Endometrial microvascular endothelial cells (primary cell): ENCODE measurements around the gene SULT1A3. TPM values are rescaled to one million over a fixed set of nuclear protein-coding genes. Genes with fewer than 3 reads are reported as not detected.
"Not testable (repeated sequence)": the region's sequence is repeated elsewhere in the genome, so short reads cannot be mapped to it uniquely, and the experiment has no call there.

Experiments used
- in situ Hi-C: cut with HindIII; loops from 2 replicates; pipeline ENCODE4 v1.10.0; 2017; ENCODE audit warnings: low sequenced_read_pairs, low pct_unique_long_range_greater_than_20kb; ENCODE audit errors: inconsistent ontology term
- total RNA-seq: library from RNA; depleted of rRNA; stranded (reverse); fragments of >200 nt; gene quantifications from one replicate; pipeline ENCODE4 v1.2.3, GENCODE V29; 2015; ENCODE audit errors: inconsistent ontology term

SULT1A3 gene
- total RNA-seq, 1 donor from 2014 or later: 25.2 TPM

GRCh38 chr16:30185683-30186421 lies 13.2 kb upstream of the SULT1A3 start:
- in situ Hi-C loops: no loop called here

DNA sequence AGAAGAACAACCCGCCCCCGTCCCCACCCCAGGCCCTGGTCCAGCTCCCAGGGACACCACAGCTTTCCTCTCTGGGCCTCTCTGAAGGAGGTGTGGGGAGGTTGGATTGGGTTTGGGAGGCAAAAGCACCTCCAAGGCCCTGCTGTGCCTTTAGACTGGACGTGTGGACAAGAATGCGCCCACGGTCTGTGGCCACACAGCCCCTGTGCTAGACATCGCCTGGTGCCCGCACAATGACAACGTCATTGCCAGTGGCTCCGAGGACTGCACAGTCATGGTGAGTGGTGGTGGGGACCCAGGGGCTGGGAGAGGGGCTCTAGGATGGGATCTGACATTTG lies 12.6 kb upstream of the SULT1A3 start:
- in situ Hi-C loops: no loop called here

- in situ Hi-C loops: no loop called here
These were observed 12.1 kb upstream of the SULT1A3 start for GRCh38 chr16:30186782-30187555.

- in situ Hi-C loops: no loop called here
These were observed 11.5 kb upstream of the SULT1A3 start for GRCh38 chr16:30187556-30187865.

- in situ Hi-C loops: no loop called here
These were observed 11.0 kb upstream of the SULT1A3 start for GRCh38 chr16:30187971-30188561.

DNA sequence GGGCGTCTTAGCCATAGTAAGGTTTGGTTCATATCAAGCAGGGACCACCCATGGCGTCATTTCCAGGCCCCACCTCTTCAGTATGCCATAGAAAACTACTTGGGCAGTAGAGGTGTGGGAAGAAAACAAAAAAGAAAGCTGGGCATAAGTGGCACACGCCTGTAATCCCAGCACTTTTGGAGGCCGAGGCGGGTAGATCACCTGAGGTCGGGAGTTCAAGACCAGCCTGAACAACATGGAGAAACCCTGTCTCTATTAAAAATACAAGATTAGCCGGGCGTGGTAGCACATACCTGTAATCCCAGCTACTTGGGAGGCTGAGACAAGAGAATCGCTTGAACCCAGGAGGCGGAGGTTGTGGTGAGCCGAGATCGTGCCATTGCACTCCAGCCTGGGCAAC lies 7.9 kb upstream of the SULT1A3 start:
- in situ Hi-C loops: not testable (repeated sequence)

GRCh38 chr16:30193098-30193497 lies 6.0 kb upstream of the SULT1A3 start:
- in situ Hi-C loops: not testable (repeated sequence)

- in situ Hi-C loops: not testable (repeated sequence)
These were observed 5.4 kb upstream of the SULT1A3 start, which contains the start of the genes BOLA2B and SLX1A for GRCh38 chr16:30193615-30194014. BOLA2B (minus strand) TSS chr16:30193666; CDS start chr16:30193595, 71 bp downstream. SLX1A (plus strand) TSS chr16:30193875; CDS start chr16:30194085, 210 bp downstream.

DNA sequence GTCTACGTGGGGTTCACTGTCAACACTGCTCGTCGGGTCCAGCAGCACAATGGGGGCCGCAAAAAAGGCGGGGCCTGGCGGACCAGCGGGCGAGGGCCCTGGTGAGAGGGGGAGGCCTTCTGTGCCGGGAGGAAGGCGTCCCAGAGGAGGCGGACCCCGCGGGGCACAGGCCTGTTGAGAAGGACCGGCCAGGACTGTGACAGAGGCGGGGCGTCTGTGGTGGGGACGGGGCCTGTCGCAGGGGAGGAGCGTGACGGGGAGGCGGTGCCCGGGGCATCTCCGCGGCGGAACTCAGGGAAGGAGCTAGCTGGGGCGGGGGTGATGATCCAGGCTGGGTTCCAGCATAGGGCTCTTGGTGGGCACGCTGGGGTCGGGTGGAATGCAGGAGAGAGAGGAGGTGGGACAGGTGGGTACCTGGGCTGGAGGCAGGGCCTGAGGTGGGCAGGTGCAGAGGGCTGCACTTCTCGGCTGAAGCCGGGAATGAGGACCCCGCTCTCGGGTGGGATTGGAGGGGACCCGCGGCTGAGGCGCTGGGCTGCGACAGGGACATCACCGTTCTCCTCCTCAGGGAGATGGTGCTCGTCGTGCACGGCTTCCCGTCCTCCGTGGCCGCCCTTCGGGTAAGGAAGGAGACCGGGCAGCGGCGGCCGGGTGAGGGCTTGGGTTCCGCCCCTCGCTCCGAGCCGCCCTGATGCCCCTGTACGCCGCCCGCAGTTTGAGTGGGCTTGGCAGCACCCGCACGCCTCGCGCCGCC lies 4.7 kb upstream of the SULT1A3 start:
- in situ Hi-C loops: not testable (repeated sequence)

GRCh38 chr16:30197001-30197400 lies 2.1 kb upstream of the SULT1A3 start:
- in situ Hi-C loops: not testable (repeated sequence)

- in situ Hi-C loops: not testable (repeated sequence)
These were observed 721 bp downstream of the SULT1A3 start for GRCh38 chr16:30199608-30200343.

GRCh38 chr16:30205541-30206236 lies 6.6 kb downstream of the SULT1A3 start:
- in situ Hi-C loops: not testable (repeated sequence)

DNA sequence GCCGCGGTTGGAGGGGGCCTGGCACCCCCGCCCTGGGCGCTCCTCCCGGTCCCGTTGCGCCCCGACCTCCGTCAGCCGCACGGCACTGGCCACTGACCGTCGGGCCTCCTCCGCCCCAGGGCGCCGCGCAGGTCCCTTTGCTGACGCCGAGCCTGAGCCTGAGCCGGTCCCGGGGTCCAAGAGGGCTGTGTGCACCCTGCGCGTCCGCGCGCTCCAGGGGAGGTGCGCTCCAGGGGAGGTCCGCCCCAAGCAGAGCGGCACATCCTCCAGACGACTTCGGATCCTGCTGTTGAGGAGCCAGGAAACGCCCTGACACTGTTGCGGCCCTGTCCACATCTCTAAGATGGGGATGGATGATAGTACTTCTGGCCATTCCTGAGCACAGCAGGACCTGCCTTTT lies 7.2 kb downstream of the SULT1A3 start:
- in situ Hi-C loops: not testable (repeated sequence)

DNA sequence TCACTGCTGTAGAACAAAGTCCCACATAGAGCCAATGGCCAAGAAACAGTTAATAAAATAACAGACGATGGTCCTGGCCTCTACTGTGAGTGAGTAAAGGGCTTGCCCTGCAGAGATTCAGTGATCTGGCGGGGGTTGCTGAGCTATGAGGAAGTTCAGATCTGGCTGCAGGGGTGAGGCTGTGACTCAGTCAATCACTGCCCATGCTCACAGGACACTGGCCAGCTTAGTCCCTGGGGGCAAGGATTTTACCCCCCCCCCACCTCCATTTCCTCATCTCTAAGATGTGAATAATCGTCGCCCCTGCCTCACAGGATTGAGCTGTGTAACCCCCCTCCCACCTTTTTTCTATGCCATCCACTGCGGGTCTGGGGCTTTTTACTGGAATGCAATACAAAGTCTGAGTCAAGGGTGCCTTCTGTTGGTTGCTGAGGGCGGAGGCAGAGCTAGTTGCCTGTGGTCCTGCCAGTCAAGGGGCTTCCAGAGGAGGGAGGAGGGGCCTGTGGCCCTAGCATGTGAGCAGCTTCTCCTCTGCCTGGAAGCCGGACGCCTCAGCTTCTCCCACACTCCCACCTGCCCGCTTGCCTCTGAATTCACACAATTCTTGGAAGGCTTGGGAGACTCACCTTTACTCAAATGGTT lies 8.1 kb downstream of the SULT1A3 start:
- in situ Hi-C loops: not testable (repeated sequence)

DNA sequence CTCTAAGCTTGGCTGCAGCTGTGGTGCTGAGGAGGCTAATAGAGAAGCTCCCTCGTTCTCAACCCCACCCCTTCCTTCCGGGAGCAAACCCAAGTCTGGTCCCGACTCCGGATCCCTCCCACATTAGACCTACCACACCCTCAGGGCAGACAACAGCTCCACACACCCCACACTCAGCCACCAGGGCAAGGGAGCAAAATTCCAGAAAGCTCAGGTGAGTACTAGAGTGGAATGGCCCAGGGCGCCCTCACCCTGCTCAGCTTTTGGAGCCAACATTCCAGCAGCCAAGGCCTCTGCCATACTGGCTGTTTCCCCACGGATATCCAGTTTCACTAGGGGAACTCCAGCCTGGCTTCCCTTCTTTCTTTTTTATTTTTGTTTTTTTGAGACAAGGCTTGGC lies 10.0 kb downstream of the SULT1A3 start:
- in situ Hi-C loops: not testable (repeated sequence)

DNA sequence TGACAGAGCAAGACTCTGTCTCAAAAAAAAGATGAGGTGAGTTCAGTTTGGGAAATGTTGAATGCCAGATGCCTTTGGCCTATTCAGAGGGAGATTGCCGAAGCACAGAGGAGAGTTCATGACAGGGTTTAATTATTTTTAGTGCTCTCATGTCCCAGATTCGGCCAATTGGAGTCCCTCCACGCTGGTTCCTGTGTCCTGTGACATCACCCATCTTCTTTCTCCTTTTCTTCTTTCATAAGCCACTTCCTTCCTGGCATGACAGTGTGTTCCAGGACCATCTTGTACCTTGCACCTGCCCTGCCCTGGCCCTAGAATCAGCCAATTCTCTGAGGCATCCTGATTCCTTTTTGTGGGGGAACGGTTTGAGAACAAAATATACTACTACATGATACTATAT lies 12.4 kb downstream of the SULT1A3 start:
- in situ Hi-C loops: not testable (repeated sequence)

DNA sequence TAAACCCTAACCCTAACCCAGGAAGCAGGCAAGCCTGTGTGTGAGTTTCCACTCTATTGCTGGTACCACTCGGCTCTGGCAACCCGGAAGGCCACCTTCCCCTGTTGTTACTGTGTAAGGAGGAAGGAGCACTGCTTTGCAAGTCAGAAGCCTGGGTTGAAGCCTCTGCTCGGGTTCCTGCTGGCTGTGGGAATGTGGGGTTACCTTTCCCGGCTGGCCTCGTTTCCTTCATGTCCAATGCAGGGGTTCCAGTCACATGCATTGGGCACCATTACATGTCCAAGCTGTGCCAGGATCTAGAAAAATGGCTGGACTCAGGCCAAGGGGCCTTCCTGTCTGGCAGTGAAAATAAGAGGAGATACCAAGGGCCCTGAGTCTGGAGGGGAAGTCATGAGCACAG lies 18.0 kb downstream of the SULT1A3 start:
- in situ Hi-C loops: not testable (repeated sequence)

DNA sequence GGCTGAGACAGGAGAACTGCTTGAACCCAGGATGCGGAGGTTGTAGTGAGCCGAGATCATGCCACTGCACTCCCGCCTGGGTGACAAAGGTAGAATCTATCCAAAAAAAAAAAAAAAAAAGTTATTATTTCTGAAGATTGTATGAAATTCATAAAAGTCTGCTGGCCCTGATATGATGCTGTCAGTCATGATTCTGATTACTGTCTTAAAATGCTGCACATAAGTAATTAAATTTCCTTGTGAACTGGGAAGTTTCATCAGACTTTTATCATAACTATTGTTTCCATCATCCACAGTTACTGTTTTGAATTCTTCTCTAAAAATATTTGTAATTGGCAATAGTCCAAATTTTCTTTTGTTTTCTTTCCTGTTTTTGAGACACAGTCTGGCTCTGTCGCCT lies 49.3 kb downstream of the SULT1A3 start, which contains the start of gene NPIPB13:
Gene NPIPB13, minus strand, starts transcription at position 101 of the 400 bp plus-strand sequence. CDS start 2,906 bp downstream, outside the sequence.
- in situ Hi-C loops: not testable (repeated sequence)
